GM23338 (cell line): ENCODE data around the gene PDGFRB.

Experiments used
- CREB1 ChIP-seq: fragments of 250-450 bp; sonication (Bioruptor Pico); IDR thresholded peaks from 2 replicates; pipeline ENCODE4 v1.5.0; 2020; ENCODE audit warnings: low read depth, mild to moderate bottlenecking, moderate library complexity
- EZH2 ChIP-seq: fragments of 200-600 bp; sonication (generic); IDR thresholded peaks from one replicate; pipeline ENCODE4 v1.8.0; 2017; ENCODE audit warnings: antibody characterized with exemption, mild to moderate bottlenecking, low read depth; ENCODE audit not compliant: unreplicated experiment
- EZH2phosphoT487 ChIP-seq: fragments of 200-600 bp; sonication (generic); IDR thresholded peaks from one replicate; pipeline ENCODE4 v1.8.1; 2018; ENCODE audit warnings: antibody characterized with exemption; ENCODE audit not compliant: unreplicated experiment
- POLR2AphosphoS5 ChIP-seq: IDR thresholded peaks from 2 replicates; pipeline ENCODE4 v1.6.1; 2016; ENCODE audit warnings: antibody characterized with exemption, low read depth
- STAT1 ChIP-seq: IDR thresholded peaks from one replicate; pipeline ENCODE4 v1.6.1; 2016; ENCODE audit warnings: antibody characterized with exemption; ENCODE audit not compliant: unreplicated experiment
- ZNF114 ChIP-seq: fragments of 250-450 bp; sonication (Bioruptor Pico); IDR thresholded peaks from 2 replicates; pipeline ENCODE4 v1.5.0; 2020; ENCODE audit warnings: mild to moderate bottlenecking, moderate library complexity
- TF ChIP-seq, protein P1 (sequence below), 2 experiments: fragments of 200-600 bp in 1 of 2; sonication (generic) in 1 of 2; conservative IDR thresholded peaks; 2 replicates each; pipeline versions ENCODE4 v1.5.1 to v1.6.1; 2016 to 2017; ENCODE audit warnings: antibody characterized with exemption in 2 of 2, low read depth in 2 of 2, mild to moderate bottlenecking in 2 of 2, moderate library complexity in 1 of 2
- TF ChIP-seq, protein P2 (sequence below): IDR thresholded peaks from one replicate; pipeline ENCODE4 v1.6.1; 2018; ENCODE audit warnings: antibody characterized with exemption; ENCODE audit not compliant: unreplicated experiment
- TF ChIP-seq, protein P3 (sequence below): fragments of 250-450 bp; sonication (Bioruptor Pico); IDR thresholded peaks from 2 replicates; pipeline ENCODE4 v1.5.0; 2020; ENCODE audit warnings: mild to moderate bottlenecking, moderate library complexity
- TF ChIP-seq, protein P4 (sequence below): IDR thresholded peaks from 2 replicates; pipeline ENCODE4 v1.6.1; 2016; ENCODE audit warnings: antibody characterized with exemption

DNA sequence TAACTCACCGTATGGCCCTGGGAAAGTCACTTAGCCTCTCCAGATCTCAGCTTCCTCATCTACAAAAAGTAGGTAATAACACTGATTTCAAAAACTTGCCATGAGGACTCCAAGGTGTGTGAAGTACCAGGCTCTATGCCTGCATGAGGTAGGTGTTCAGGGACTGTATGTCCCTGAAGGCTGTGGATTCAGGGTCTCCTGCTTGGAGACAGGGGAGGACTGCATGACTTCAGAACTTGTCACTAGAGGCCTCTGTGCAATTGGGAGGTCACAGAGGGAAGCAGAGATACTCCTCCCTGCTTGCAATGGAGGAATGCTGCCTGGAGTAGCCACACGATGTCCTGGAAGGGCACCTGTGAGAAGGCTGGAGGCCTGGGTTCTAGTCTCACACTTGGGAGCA is 2.2 kb downstream of the PDGFRB start:
- TF ChIP-seq POLR2AphosphoS5 (no peak), EZH2 (no peak), STAT1 (no peak), EZH2phosphoT487 (no peak), CREB1 (no peak), ZNF114 (CRISPR knock-in tag) (no peak)
- TF ChIP-seq, protein P1, sequence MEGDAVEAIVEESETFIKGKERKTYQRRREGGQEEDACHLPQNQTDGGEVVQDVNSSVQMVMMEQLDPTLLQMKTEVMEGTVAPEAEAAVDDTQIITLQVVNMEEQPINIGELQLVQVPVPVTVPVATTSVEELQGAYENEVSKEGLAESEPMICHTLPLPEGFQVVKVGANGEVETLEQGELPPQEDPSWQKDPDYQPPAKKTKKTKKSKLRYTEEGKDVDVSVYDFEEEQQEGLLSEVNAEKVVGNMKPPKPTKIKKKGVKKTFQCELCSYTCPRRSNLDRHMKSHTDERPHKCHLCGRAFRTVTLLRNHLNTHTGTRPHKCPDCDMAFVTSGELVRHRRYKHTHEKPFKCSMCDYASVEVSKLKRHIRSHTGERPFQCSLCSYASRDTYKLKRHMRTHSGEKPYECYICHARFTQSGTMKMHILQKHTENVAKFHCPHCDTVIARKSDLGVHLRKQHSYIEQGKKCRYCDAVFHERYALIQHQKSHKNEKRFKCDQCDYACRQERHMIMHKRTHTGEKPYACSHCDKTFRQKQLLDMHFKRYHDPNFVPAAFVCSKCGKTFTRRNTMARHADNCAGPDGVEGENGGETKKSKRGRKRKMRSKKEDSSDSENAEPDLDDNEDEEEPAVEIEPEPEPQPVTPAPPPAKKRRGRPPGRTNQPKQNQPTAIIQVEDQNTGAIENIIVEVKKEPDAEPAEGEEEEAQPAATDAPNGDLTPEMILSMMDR (conservative IDR thresholded peaks at IDR 0.05; ENCODE audit: low read depth in 2 of 2), result no peak
- TF ChIP-seq, protein P2, sequence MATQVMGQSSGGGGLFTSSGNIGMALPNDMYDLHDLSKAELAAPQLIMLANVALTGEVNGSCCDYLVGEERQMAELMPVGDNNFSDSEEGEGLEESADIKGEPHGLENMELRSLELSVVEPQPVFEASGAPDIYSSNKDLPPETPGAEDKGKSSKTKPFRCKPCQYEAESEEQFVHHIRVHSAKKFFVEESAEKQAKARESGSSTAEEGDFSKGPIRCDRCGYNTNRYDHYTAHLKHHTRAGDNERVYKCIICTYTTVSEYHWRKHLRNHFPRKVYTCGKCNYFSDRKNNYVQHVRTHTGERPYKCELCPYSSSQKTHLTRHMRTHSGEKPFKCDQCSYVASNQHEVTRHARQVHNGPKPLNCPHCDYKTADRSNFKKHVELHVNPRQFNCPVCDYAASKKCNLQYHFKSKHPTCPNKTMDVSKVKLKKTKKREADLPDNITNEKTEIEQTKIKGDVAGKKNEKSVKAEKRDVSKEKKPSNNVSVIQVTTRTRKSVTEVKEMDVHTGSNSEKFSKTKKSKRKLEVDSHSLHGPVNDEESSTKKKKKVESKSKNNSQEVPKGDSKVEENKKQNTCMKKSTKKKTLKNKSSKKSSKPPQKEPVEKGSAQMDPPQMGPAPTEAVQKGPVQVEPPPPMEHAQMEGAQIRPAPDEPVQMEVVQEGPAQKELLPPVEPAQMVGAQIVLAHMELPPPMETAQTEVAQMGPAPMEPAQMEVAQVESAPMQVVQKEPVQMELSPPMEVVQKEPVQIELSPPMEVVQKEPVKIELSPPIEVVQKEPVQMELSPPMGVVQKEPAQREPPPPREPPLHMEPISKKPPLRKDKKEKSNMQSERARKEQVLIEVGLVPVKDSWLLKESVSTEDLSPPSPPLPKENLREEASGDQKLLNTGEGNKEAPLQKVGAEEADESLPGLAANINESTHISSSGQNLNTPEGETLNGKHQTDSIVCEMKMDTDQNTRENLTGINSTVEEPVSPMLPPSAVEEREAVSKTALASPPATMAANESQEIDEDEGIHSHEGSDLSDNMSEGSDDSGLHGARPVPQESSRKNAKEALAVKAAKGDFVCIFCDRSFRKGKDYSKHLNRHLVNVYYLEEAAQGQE, result no peak
- TF ChIP-seq, protein P3, sequence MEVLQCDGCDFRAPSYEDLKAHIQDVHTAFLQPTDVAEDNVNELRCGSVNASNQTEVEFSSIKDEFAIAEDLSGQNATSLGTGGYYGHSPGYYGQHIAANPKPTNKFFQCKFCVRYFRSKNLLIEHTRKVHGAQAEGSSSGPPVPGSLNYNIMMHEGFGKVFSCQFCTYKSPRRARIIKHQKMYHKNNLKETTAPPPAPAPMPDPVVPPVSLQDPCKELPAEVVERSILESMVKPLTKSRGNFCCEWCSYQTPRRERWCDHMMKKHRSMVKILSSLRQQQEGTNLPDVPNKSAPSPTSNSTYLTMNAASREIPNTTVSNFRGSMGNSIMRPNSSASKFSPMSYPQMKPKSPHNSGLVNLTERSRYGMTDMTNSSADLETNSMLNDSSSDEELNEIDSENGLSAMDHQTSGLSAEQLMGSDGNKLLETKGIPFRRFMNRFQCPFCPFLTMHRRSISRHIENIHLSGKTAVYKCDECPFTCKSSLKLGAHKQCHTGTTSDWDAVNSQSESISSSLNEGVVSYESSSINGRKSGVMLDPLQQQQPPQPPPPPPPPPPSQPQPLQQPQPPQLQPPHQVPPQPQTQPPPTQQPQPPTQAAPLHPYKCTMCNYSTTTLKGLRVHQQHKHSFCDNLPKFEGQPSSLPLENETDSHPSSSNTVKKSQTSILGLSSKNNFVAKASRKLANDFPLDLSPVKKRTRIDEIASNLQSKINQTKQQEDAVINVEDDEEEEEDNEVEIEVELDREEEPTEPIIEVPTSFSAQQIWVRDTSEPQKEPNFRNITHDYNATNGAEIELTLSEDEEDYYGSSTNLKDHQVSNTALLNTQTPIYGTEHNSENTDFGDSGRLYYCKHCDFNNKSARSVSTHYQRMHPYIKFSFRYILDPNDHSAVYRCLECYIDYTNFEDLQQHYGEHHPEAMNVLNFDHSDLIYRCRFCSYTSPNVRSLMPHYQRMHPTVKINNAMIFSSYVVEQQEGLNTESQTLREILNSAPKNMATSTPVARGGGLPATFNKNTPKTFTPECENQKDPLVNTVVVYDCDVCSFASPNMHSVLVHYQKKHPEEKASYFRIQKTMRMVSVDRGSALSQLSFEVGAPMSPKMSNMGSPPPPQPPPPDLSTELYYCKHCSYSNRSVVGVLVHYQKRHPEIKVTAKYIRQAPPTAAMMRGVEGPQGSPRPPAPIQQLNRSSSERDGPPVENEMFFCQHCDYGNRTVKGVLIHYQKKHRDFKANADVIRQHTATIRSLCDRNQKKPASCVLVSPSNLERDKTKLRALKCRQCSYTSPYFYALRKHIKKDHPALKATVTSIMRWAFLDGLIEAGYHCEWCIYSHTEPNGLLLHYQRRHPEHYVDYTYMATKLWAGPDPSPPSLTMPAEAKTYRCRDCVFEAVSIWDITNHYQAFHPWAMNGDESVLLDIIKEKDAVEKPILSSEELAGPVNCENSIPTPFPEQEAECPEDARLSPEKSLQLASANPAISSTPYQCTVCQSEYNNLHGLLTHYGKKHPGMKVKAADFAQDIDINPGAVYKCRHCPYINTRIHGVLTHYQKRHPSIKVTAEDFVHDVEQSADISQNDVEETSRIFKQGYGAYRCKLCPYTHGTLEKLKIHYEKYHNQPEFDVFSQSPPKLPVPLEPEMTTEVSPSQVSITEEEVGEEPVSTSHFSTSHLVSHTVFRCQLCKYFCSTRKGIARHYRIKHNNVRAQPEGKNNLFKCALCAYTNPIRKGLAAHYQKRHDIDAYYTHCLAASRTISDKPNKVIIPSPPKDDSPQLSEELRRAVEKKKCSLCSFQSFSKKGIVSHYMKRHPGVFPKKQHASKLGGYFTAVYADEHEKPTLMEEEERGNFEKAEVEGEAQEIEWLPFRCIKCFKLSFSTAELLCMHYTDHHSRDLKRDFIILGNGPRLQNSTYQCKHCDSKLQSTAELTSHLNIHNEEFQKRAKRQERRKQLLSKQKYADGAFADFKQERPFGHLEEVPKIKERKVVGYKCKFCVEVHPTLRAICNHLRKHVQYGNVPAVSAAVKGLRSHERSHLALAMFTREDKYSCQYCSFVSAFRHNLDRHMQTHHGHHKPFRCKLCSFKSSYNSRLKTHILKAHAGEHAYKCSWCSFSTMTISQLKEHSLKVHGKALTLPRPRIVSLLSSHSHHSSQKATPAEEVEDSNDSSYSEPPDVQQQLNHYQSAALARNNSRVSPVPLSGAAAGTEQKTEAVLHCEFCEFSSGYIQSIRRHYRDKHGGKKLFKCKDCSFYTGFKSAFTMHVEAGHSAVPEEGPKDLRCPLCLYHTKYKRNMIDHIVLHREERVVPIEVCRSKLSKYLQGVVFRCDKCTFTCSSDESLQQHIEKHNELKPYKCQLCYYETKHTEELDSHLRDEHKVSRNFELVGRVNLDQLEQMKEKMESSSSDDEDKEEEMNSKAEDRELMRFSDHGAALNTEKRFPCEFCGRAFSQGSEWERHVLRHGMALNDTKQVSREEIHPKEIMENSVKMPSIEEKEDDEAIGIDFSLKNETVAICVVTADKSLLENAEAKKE, result no peak
- TF ChIP-seq, protein P4, sequence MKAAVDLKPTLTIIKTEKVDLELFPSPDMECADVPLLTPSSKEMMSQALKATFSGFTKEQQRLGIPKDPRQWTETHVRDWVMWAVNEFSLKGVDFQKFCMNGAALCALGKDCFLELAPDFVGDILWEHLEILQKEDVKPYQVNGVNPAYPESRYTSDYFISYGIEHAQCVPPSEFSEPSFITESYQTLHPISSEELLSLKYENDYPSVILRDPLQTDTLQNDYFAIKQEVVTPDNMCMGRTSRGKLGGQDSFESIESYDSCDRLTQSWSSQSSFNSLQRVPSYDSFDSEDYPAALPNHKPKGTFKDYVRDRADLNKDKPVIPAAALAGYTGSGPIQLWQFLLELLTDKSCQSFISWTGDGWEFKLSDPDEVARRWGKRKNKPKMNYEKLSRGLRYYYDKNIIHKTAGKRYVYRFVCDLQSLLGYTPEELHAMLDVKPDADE, result no peak
